Mucosa of rectum (tissue), 2 donors: ENCODE measurements around the gene MIA2.
A peak's percentile ranks its signal among the peaks of the same experiment; 100 is the strongest.
"Not testable (repeated sequence)": the region's sequence is repeated elsewhere in the genome, so short reads cannot be mapped to it uniquely, and the experiment has no call there.

ENCODE experiments used
- H3K27ac ChIP-seq, 2 donors: one replicate each; pipeline ENCODE4 v1.7.0; 2013; ENCODE audit warnings: inconsistent platforms in 2 of 2, low read depth in 2 of 2, low read length in 2 of 2
- H3K27me3 ChIP-seq, 2 donors: one replicate each; pipeline ENCODE4 v1.7.0; 2013; ENCODE audit warnings: low read length in 2 of 2; ENCODE audit not compliant: control insufficient read depth in 2 of 2, insufficient read depth in 2 of 2
- H3K36me3 ChIP-seq, 2 donors: one replicate each; pipeline ENCODE4 v1.7.0; 2013; ENCODE audit warnings: low read length in 2 of 2; ENCODE audit not compliant: control insufficient read depth in 2 of 2, insufficient read depth in 2 of 2
- H3K4me1 ChIP-seq, 2 donors: one replicate each; pipeline ENCODE4 v1.7.0; 2013; ENCODE audit warnings: low read length in 2 of 2, mild to moderate bottlenecking in 1 of 2; ENCODE audit not compliant: control insufficient read depth in 2 of 2, insufficient read depth in 2 of 2
- H3K4me3 ChIP-seq, 2 donors: one replicate each; pipeline ENCODE4 v1.7.0; 2013; ENCODE audit warnings: low read length in 2 of 2
- H3K9ac ChIP-seq, 2 donors: one replicate each; pipeline ENCODE4 v1.7.0; 2013; ENCODE audit warnings: low read length in 2 of 2, low read depth in 1 of 2, mild to moderate bottlenecking in 1 of 2
- H3K9me3 ChIP-seq, 2 donors: one replicate each; pipeline ENCODE4 v1.7.0; 2013; ENCODE audit warnings: low read length in 2 of 2; ENCODE audit not compliant: control insufficient read depth in 2 of 2
- donor health status: healthy.
- donor health status: Normal muscosa, but diverticular disease.

MIA2 gene

DNA sequence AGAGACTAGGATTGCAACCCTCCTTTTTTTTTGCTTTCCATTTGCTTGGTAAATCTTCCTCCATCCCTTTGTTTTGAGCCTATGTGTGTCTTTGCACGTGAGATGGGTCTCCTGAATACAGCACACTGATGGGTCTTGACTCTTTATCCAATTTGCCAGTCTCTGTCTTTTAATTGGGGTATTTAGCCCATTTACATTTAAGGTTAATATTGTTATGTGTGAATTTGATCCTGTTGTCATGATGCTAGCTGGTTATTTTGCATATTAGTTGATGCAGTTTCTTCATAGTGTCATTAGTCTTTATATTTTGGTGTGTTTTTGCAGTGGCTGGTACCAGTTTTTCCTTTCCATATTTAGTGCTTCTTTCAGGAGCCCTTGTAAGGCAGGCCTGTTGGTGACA lies 23.7 kb downstream of the MIA2 start:
- H3K9me3 ChIP-seq, H3K9ac ChIP-seq, H3K4me3 ChIP-seq, H3K27ac ChIP-seq, H3K36me3 ChIP-seq, H3K27me3 ChIP-seq, H3K4me1 ChIP-seq: not testable (repeated sequence)

DNA sequence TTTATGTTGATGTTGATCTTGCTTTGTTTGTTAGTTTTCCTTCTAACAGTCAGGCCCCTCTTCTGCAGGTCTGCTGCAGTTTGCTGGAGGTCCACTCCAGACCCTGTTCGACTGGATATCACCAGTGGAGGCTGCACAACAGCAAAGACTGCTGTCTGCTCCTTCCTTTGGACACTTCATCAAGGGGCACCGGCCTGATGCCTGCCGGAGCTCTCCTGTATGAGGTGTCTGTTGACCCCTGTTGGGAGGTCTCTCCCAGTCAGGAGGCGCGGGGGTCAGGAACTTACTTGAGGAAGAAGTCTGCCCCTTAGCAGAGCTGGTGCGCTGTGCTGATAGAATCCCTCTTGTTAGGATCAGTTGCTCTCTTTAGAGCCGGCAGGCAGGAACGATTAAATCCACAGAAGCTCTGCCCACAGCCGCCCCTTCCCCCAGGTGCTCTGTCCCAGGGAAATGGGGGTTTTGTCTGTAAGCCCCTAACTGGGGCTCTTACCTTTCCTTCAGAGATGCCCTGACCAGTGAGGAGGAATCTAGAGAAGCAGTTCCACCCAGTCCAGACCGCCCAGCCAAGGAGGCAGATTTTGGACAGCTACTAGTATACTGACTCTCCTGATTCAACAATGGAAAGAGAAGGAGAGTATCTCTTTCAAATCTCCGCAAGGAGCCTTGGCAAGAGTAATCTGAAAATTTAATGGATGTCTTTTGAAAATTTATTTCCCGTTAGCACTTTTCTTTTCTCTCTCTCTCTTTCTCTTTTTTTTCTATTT lies 25.2 kb downstream of the MIA2 start:
- Histone ChIP-seq H3K9me3 (no peaks in the 10 kb centered on the region), H3K27me3 (no peaks in the 10 kb centered on the region), H3K4me1 (no peaks in the 10 kb centered on the region), H3K27ac (no peak overlapping the region), H3K9ac (no peak overlapping the region), H3K36me3 (no peaks in the 10 kb centered on the region), H3K4me3 (no peak overlapping the region)

DNA sequence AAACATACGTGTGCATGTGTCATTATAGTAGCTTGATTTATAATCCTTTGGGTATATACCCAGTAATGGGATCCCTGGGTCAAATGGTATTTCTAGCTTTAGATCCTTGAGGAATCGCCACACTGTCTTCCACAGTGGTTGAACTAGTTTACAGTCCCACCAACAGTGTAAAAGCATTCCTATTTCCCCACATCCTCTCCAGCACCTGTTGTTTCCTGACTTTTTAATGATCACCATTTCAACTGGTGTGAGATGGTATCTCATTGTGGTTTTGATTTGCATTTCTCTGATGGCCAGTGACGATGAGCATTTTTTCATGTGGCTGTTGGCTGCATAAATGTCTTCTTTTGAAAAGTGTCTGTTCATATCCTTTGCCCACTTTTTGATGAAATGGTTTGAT lies 26.4 kb downstream of the MIA2 start:
- H3K36me3 ChIP-seq, H3K4me3 ChIP-seq, H3K9ac ChIP-seq, H3K27me3 ChIP-seq, H3K27ac ChIP-seq, H3K9me3 ChIP-seq, H3K4me1 ChIP-seq: not testable (repeated sequence)

DNA sequence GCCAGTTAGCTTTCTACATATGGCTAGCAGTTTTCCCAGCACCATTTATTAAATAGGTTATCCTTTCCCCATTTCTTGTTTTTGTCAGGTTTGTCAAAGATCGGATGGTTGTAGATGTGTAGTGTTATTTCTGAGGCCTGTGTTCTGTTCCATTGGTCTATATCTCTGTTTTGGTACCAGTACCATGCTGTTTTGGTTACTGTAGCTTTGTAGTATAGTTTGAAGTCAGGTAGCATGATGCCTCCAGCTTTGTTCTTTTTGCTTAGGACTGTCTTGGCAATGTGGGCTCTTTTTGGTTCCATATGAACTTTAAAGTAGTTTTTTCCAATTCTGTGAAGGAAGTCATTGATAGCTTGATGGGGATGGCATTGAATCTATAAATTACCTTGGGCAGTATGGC lies 28.5 kb downstream of the MIA2 start:
- H3K4me3 ChIP-seq, H3K9me3 ChIP-seq: not testable (repeated sequence)

DNA sequence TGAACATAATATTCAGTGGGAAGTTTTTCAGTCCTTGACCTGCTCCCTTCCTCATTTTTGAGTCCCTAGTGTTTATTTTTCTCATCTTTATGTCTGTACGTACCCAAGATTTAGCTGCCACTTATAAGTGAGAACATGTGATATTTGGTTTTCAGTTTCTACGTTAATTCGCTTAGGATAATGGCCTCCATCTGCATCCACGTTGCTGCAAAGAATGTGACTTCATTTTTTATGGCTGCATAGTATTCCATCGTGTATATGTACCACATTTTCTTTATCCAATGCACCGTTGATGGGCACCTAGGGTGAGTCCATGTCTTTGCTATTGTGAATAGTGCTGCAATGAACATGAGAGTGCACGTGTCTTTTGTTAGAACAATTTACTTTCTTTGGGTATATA lies 30.3 kb downstream of the MIA2 start:
- H3K9ac ChIP-seq: no peak overlapping the region
- no peaks in the 10 kb centered on the region for H3K9me3 ChIP-seq
- no peak overlapping the region for H3K27ac ChIP-seq
- no peaks in the 10 kb centered on the region for H3K36me3 ChIP-seq
- no peak overlapping the region for H3K4me3 ChIP-seq
- no peaks in the 10 kb centered on the region for H3K27me3 ChIP-seq
- H3K4me1 ChIP-seq: peaks cover 13 to 17% of the 10 kb centered on the region in 2 donors

More for the DNA sequence above, 28.5 kb downstream of the MIA2 start:
- H3K27ac ChIP-seq, H3K36me3 ChIP-seq, H3K27me3 ChIP-seq, H3K9ac ChIP-seq, H3K4me1 ChIP-seq: not testable (repeated sequence)

DNA sequence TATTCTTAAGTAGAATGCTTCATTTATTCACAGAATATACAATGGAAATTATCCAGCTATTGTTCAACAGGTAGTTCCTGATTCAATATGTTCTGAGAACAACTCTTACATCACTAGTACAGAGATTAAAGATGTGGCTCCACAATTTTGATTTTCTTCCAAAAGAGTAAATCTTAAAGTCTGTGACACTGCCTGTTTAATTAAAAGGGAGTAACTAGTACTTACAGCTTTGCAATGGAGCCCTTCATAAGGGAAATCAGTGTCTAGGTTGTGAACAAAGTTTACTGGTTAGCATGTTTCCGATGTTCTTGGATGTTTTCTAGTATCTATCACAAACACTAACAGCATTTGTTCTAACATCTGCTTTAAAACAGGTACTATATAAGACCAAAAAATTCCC lies 30.8 kb downstream of the MIA2 start:
- H3K27ac ChIP-seq: no peak overlapping the region
- no peaks in the 10 kb centered on the region for H3K27me3 ChIP-seq
- no peaks in the 10 kb centered on the region for H3K36me3 ChIP-seq
- H3K4me1 ChIP-seq: peaks cover 13 to 17% of the 10 kb centered on the region in 2 donors
- no peaks in the 10 kb centered on the region for H3K9me3 ChIP-seq
- no peak overlapping the region for H3K4me3 ChIP-seq
- H3K9ac ChIP-seq: no peak overlapping the region

DNA sequence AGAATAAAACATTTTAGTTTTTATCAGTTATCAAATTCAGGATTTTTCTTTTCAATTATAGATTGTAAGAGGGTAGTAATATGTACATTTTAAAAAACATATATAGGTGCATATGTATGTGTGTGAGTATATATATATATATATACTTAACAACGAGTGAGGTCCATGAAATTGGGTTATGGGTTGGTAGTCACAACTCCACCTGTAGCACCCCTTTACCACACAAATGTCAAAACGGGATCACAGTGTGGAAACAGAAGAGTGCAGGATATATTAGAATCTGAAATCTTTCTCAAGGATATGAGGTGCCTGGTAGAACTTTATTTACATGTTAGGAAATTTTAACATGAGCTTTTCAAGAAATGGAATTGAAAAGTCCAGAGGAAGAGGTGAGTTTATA lies 31.3 kb downstream of the MIA2 start:
- Histone ChIP-seq H3K4me1 (peaks cover 13 to 17% of the 10 kb centered on the region in 2 donors), H3K36me3 (no peaks in the 10 kb centered on the region), H3K27me3 (no peaks in the 10 kb centered on the region), H3K4me3 (no peak overlapping the region), H3K9me3 (no peaks in the 10 kb centered on the region), H3K9ac (peak overlapping the region in 1 of 2 donors; percentile 27), H3K27ac (no peak overlapping the region)

DNA sequence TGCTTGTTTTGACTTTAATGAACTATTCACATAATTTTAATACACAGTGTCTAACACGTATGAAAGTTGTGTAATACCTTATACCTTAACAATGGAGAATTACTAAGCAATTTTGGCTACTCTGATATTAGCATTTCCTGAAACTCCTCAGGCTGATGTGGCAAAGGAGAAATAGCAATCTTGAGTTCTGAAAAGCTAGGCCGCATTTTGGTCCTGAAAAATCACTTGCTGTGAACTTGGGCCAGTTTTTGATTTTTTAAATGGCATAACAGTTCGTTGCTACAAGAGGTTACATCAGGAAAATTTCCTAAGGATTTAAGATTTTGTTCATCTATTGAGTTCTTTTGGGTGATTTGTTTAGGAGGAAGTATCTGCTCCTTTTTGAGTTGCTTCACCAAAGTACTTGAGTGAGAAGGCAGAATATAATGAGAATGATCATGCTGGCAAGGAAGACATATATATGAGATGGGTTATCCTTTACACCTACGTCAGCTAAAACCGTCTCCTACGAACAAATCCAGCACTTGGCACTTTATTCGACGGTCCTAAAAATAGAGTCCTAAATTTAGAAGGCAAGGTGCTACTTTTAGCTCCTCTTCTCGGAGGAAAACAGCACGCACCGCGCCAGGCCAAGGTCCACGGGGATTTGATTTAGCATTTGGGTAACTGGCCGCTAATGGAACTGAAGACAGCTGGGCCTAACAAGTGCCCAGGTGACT lies 32.2 kb downstream of the MIA2 start:
- peak overlapping the region; percentile 76 to 83 for H3K9ac ChIP-seq

DNA sequence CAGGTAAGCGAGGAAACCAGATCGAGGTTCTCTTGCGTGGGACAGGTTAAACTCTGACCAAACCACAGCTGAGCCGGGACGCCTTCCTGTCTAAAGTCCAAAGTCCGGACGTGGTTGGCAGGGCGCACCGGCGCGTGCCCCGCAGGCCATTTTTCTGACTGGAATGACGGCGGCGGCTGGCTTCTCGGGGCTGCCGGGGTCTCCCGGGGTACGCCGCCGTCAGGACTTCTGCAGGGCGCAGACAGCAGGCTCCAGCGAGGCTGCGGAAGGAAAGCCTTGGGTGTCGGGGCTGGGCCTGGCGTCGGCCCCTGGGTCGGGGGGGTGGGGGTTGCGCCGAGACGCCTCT lies 32.8 kb downstream of the MIA2 start:
- Histone ChIP-seq H3K4me3 (peak overlapping the region; percentile 85 to 89), H3K4me1 (peaks cover 13 to 17% of the 10 kb centered on the region in 2 donors), H3K9ac (peak overlapping the region; percentile 76 to 83)

More for the DNA sequence above, 32.2 kb downstream of the MIA2 start:
- H3K36me3 ChIP-seq: no peaks in the 10 kb centered on the region
- H3K27ac ChIP-seq: peak overlapping the region; percentile 99
- H3K4me3 ChIP-seq: peak overlapping the region; percentile 85 to 89
- H3K27me3 ChIP-seq: no peaks in the 10 kb centered on the region
- no peaks in the 10 kb centered on the region for H3K9me3 ChIP-seq
- peaks cover 13 to 17% of the 10 kb centered on the region in 2 donors for H3K4me1 ChIP-seq

DNA sequence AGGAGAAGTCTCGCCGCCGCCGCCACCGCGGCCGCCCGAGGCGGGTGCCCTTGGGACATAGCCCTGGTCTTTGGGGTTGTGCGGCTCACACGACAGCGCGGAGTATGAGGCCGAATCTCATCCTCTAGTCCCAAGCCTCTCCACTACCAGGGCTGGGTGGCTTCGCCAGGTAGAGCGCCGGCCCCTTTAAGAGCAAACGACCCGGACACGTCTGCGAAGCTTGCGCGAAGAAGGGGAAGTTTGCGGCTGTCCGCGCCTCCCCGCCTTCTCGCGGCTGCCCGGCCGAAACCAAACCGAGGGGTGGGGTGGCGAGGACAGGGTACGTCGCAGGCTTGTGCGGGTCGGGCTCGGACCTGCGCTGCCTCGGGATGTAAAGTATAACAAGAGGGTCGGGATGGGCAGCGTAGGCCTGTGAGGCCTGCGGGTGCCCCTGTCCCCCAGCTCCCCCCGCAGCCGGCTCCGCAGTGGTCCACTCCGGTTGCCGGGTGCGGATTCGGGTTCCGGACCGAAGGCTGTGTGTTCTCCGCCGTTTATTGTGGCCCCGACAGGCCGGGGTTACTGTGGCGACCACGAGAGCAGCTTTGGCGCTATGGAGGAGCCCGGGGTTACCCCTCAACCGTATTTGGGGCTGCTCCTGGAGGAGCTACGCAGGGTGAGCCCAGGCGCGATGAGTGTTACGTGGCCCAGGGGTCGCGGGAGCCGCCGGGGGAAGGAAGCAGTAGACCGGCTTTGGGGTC lies 33.3 kb downstream of the MIA2 start:
- no peaks in the 10 kb centered on the region for H3K27me3 ChIP-seq
- peaks cover 13 to 17% of the 10 kb centered on the region in 2 donors for H3K4me1 ChIP-seq
- H3K36me3 ChIP-seq: no peaks in the 10 kb centered on the region
- H3K27ac ChIP-seq: peak overlapping the region; percentile 99
- peak overlapping the region; percentile 85 to 89 for H3K4me3 ChIP-seq
- peak overlapping the region; percentile 76 to 83 for H3K9ac ChIP-seq
- no peaks in the 10 kb centered on the region for H3K9me3 ChIP-seq

More for the DNA sequence above, 32.8 kb downstream of the MIA2 start:
- Histone ChIP-seq H3K9me3 (no peaks in the 10 kb centered on the region), H3K36me3 (no peaks in the 10 kb centered on the region), H3K27me3 (no peaks in the 10 kb centered on the region), H3K27ac (peak overlapping the region; percentile 99)
